DOHH2 (cell line): ENCODE results near the gene HCRTR1.

ENCODE experiments used
- CTCF ChIP-seq: fragments of 200-600 bp; sonication (generic); IDR thresholded peaks from one replicate; pipeline ENCODE4 v1.5.1; 2014; ENCODE audit warnings: antibody characterized with exemption, mild to moderate bottlenecking, low read depth, low read length; ENCODE audit not compliant: poor library complexity, severe bottlenecking
- EZH2phosphoT487 ChIP-seq: fragments of 200-600 bp; sonication (generic); IDR thresholded peaks from 2 replicates; pipeline ENCODE4 v1.6.1; 2017; ENCODE audit warnings: borderline replicate concordance, mild to moderate bottlenecking, antibody characterized with exemption, low read length, moderate library complexity, mixed read lengths

GRCh38 chr1:31579374-31579773 is 38.1 kb upstream of the HCRTR1 start:
- TF ChIP-seq CTCF, result no peak
- no peak for TF ChIP-seq EZH2phosphoT487
